GM21390 (cell line): Measurements from ENCODE around the gene RIMBP2.
"Not testable (repeated sequence)": the region's sequence is repeated elsewhere in the genome, so short reads cannot be mapped to it uniquely, and the experiment has no call there.

Experiments
- ATAC-seq: cut with Tn5 transposase; IDR thresholded peaks from one replicate; pipeline ENCODE4 v1.9.1; 2021; ENCODE audit not compliant: unreplicated experiment

RIMBP2 gene

DNA sequence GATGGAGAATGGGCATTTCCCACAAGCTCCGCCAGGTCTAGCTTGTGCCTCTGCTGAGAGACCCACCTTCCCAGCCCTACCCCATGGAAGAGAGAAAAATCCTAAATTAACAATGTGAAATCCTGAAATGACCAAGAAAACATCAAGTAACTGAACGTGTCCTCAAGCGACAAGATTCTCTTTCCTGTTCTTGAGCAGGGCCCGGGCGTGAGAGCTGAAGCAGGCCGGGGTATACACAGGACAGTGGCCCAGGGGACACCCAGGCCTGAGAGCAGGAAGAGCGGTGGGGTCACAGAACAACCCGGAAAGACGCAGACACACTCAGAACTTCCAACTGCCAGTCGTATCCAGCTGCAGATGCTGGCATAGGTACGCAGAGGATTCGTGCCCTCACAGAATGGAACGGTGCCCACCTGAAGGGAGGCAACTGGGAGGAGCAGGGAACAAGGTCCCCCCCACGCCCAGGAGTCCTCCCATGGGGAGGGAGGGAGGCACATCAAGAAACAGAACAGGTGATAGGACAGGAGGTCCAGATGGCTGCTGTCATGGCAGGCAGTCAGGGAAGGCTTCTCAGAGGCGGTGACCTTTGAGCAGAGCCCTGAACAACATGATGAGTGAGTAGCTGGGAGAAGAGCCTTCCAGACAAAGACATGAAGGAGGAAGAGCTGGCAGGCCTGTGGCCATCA, 9.1 kb downstream of the RIMBP2 start:
- ATAC-seq: no peak

DNA sequence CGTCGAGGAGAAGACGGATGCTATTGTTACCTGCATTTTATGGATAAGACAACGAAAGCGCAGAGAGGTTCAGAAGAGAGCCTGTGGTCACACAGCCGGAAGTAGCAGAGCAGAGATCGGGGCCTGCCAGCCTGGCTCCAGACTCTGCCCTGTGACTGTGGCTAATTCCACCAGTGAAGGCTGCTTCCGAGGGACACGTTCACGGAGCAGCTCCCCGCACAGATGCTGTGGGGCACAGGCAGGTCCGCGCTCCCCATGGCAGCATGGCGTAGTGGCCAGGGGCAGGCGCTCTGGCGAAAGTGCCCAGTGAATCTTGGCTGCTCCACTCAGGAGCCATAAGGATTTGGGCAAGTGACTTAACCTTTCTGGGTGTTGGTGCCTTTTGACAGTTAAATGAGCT, 9.8 kb downstream of the RIMBP2 start:
- no peak for ATAC-seq

DNA sequence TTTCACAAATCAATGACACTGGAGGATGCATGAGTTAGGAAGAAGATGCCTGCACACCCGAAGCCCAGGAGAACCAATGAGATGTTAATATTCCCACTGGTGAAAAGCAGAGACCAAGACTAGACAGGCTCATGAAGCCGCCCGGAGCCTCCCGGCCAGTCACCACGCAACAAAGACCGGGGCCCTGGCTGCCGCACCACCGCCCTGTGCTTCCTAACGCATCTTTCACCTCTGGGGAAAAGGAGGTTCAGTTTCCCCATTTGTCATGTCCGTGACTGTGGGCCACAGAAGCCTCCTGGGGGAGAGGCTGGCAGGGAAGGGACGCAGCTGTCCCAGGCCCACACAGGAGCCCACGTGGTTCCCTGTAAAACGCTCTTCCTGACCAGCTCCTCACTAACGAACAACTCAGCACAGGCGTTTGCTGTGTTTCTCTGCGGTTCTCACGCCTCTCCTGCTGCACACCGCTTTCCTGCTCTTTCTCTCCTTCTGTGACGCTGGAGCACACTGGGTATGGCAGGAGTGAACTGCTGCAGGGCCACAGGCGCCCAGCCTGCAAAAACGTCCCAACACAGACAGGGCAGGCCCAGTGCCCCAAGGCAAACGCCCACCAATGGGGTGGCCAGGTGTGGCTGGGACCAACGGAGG, 10.8 kb downstream of the RIMBP2 start:
- no peak for ATAC-seq

DNA sequence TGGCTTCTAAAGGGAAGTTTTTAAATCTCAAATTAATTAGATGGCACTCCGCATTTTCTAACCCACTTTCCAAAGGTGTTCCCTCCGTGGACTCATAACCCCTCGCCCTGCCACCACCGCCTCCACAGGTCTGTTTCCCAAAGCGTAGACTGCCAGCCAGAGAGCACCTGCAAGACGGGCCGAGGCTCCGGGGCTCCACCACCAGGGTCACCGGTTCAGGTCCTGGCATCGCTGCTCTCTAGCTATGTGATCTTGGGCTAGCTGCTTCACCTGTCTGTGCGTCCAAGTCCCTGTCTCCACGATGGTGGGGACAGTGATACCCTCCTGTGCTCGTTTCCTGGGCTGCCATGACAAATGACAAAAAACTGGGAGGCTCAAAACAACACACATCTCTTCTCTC, 11.5 kb downstream of the RIMBP2 start:
- ATAC-seq: no peak

DNA sequence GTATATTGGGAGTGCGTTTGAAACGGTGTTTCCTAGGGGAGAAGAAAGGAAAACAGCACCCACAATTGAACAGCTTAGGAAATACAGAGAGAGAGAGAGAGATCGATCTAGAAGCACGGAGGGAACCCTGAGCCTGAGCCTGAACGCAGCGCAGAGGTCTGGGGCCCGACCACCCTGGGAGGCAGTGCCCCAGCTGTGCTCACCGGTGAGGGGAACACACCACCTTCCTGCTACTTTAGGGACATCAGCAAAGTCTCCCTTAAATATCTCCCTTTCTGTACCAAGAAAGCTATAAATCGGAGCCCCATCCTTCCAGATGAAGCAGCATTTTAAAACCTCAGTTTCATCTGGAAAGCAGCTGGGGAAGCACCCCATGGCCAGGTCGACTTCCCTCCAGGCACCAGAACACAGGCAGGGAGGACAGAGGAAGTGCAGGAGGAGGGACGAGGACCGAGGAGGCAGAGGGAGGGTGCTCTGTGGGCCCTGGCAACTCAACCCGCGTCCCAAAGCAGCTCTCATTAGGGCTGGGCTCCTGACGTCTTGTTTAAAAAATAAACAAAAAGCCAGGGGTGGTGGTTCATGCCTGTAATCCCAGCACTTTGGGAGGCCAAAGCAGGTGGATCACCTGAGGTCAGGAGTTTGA, 12.2 kb downstream of the RIMBP2 start:
- ATAC-seq: no peak

DNA sequence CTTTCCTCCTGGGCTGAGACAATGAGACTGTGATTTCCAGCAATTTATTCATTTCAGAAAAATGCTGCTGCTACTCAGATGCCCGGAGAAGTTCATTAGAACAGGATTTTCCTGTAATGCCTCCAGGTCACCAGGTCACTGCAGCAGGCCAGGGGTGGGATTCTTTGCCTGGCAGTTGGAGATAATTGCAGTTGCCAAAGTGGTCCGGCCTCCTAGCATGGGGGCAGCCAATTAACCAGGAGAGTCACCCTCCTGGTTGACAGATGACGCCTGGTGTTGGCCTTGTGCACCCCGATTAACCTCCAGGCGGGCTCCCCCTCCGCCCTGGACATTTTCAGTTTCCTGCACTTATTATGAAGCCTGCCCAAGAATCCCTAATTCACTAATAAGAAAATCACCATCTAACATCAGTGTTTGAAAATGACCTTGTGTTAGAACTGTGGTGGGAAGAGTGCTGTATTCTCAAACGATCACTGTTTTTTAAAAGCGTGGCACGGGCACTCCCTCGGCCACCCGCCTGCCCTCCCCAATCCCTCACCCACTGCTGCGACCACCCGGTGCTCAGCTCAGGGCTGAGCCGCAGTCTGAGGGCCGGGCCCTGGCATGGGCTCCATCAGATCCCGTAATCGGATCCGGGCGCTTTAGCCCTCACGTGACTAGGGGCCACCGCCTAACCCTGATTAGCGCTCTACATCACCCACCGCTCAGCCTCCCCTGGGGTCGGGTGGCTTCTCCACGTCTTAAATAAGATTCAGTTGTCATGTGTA, 12.9 kb downstream of the RIMBP2 start:
- ATAC-seq: no peak

DNA sequence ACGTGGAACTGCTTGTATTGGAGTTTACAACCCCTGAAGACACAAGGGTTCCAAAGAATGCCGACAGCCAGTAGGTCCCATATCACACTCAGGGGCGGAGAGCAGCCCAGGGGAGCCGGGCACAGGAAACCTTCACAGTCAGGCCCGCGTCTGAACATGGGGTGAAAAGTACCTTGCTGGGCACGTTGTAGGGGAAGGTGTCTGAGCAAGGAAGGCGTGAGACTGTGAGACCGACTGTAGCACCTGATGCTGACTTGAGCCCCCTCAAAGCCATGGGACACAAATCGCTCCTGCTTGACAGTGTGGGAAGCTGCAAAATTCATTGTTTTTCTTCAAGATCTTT, 14.7 kb downstream of the RIMBP2 start:
- ATAC-seq: no peak

DNA sequence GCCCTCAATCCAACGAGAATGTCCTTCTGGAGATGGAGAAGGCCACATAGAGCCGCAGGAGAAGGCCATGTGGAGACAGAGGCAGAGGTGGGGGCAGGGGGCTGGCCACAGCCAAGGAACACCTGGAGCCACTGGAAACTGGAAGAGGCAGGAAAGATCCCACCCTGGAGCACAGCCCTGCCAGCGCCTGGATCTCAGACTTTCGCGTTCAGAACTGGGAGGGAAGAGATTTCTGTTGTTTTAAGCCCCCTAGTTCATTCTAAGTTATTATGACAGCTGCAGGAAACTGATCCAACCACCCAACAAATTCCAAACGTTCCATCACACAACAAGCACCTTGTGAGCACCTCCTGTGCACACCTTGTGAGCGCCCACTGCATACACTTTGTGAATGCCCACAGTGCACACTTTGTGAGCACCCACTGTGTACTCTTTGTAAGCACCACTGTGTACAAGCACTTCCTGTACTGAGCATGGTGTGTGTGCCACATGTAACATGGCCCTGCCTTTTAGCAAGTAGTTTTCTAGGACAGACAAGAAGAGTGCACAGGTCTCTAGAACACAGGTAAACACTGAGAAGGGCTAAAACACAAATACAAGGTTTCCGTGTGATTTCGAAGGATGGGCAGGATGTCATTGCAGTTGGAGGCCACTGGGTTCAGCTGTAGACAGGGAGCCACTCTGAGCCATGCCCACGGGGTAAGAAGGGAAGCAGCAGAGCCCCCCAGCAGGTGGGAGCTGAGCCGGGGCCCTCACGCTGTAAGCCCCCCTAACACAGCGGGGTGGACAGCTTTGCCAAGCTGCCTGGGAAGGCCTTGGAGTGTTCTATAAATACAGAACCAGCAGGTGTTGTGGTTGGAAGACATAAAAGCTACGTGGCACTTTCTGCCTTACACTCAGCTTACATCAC, 15.4 kb downstream of the RIMBP2 start:
- no peak for ATAC-seq

DNA sequence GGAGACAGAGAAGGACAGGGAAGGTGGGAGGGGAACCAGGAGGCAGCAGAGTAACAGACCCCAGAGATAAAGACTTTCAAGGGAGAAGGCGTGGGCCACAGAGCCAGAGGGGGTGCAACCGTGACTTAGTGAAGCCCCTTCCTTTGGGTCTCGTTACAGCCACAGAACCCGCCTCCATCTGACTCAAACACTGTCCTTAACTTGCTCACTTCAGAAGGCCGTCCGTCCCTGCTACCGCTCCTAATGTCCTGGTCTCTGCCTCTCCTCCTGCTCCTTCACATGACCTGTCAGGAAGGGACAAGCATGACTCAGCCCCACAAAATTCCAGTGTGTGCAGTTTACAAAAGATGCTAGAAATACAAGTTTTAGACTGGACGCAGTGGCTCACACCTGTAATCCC, 18.0 kb downstream of the RIMBP2 start:
- no peak for ATAC-seq

DNA sequence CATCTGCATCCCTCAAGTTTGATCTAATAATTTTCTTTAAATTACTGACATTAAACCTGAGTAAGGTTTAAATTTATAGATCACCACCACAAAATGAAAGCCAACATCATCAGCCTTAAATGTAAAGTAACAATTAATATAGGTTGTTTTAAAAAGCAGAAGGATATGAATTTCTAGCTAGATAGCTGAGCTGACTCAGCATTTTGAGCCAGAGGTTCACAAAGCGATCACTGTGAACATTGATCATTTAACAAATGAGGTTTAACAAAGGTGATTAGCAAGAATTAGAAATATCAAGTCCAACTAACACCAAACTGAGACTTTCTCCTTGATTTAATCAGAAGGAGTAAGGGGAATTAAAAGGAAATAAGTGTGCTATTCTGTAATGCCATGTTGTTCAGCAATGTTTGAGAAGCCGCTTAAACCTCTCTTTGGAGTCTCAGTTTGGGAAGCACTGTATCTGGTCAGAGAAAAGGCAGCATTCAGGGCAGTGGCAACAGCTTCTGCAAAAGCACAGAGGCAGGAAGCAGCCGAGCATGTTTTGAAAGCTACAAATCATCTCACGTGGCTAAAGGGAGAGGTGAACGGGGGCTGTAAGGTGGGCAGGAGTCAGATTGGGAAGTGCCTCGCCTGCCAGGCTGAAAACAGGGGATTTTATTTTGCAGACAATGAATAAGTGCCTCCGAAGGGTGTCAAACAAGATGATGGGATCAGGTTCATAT, 19.6 kb downstream of the RIMBP2 start:
- ATAC-seq: no peak

DNA sequence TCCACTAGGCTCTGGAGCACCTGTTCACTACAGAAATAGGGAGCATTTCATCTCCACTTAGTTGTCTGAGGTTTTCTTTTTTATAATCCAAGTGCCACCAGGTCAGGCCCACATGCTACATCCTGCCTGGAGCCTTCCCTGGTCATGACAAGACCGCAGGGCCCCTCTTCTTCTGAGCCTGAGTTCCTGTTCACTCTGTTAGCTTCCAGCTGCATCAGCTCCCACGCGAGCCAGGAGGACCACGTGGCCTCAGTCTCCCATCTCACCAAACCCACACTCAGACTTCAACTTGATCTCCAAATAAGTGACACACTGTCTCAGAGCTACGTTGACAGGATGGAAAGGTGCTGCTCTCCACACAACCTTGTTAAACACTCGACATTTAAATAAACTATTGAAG, 21.0 kb downstream of the RIMBP2 start:
- ATAC-seq: no peak

DNA sequence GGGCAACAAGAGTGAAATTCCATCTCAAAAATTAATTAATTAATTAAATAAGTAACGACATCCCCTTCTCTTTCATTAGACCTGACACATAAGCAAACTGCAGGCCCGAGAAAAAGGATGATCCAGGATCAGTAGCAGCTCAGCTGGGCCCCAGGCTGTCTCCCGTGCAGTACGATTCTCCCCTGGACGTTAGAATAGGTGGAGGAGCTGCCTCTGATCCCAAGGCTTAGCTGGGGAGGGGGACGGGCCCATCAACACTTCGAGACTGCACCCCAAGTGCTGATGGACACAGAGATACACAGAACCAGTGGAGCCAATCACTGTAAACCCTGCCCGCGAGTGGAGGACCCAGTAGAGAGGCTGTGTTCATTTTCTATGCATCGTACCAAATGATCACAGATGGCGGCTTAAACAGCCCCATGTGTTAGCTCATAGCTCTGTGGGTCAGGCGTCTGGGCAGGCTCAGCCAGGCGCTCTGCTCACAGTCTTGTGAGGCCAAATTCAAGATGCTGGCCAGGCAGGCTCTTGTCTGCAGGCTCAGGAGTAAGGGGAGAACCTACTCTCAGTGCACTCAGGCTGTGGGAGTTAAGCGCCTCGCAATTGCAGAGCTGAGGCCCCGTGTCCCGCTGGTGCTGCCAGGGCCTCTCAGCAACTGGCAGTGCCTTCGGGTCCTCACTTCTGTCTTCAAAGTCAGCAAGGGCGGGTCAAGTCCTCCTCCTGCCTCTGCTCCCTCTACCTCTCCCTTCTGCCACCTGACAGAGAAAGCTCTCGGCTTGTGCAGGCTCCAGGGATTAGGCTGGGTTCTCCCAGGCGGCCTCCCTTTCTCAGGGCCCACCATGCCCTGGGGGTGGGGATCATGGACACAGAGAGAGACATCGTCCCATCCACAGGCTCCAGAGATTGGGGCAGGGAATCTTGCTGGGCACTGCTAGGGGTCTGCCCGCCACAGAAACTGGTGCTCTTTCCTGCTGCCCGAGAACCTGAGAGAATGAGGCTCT, 26.4 kb downstream of the RIMBP2 start:
- no peak for ATAC-seq

DNA sequence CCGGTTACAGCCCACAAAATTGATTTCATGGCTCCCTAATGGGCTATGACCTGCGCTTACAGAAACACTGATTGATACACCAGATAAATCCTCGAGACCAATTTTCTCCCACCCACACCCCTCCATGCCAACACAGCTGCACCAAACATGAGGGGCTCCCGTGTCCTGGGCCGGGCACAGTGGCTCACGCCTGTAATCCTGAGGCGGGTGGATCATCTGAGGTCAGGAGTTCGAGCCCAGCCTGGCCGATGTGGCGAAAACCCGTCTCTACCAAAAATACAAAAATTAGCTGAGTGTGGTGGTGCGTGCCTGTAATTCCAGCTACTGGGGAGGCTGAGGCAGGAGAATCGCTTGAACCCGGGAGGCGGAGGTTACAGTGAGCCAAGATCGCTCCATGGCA, 27.1 kb downstream of the RIMBP2 start:
- ATAC-seq: not testable (repeated sequence)

DNA sequence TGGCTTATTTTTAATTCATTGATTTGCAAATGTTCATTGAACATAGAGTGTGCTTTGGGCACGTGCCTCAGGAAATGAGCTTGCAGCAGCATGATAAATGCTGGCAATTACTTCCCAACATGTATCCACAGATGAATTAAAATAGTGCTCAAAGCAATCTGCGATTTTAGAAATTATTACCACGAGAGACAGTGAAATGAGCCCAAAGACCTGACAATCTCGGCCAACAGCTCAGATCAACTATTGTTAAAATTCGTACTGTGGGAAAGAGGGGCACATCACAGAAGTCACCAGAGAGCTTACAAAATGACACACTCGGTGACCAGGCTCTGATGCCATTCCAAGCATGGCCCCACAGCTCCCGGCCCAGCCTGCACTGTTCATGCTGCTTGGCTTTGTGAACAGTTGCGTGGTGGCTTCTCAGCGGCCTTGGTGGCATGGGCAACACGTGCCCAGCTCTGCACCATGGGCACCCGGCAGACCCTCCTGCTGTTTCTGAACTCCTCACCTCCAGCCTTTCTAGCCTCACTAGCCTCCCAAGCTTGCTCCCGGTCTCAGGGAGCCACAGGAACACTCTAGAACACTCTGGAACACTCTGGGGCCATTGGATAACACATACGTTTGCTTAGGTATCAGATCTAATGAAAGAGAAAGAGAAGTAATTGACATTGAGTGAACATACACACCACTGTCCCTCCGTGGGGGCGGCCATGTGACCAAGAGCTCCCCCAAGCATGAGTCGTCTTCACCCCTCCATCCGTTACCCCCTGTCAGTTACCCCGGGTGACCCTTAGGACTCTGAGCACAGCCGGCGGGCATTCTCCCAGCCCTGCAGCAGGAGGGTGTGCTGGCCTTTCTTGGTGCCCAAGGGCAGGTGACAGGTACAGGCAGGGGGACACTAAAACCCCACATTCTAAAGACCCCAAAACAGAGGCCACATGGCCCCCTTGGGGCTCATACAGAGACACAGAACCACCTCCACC, 28.0 kb downstream of the RIMBP2 start:
- no peak for ATAC-seq

DNA sequence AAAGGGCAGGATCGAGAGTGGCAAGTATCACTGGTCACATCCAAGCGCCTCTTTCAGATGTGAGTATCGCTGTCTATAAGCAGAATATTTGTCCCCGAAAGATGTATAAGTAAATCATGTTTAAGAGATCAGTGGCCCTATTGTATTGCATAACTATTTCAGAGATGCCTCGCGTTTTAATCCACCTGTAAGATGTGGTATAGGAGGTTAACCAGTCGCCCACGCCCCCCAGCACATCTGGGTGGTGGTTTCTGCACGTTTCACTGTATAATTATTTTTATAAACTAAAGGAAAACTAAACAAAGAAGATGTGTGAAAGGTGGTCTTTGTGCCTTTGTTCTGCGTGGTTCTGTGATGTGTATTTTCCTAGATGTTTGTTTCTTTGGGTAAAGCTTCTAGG, 28.9 kb downstream of the RIMBP2 start:
- ATAC-seq: no peak

DNA sequence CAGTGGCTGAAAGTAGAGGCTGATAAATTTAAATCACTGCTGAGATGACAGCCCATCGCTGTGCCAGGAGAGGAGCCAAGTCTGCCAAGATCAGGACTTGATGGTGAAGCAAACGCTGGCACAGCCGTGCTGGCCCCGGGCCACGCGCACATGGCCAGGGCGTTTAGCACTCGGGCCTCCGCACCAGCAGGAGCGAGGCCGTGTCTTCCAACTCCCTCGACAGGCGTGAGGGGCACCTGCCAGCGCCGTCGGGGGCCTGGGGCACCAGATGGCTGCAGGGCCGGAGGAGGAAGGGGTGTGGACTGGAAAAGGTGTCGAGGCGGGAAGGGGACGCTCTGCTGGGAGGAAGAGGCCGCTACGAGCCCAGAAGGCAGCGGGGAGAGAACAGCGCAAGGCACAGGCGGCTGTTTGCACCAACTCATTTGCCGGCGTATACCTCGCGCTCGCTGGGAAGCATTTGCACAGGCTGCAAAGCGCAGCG, 29.5 kb downstream of the RIMBP2 start:
- ATAC-seq: no peak

DNA sequence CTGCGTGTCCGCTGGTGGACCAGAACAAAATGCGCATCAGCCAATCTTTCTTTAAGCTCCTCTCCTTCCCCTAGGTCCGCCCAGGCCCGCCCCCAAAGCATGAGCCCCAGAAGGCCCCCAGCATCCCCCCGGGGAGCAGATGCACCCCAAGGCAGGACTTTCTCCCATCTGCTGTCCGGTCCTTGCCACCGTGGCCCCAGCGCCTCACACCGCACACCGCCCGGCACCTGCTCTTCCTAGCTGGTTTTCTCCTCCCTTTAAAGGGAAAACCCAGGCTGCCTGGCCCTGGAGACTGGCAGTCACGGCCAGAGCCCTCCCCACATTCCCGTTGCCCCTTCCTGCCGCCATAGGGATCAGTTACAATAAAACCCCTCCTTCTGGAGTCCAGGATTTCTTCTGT, 30.2 kb downstream of the RIMBP2 start:
- ATAC-seq: no peak
